A549 (cell line): ENCODE measurements around the gene UBE2E2. TPM values are rescaled to one million over a fixed set of nuclear protein-coding genes. Genes with fewer than 3 reads are reported as not detected.

Experiments
- ATAC-seq, 2 experiments: fragments of 200-7000 bp in 1 of 2; fragments of >200 bp in 1 of 2; cut with Nextera tagmentation in 1 of 2; cut with Tn5 transposase in 1 of 2; 3 replicates each; pipeline versions ENCODE4 v1.8.0 to v1.9.1; 2018 to 2020; ENCODE audit warnings: mild to moderate bottlenecking in 1 of 2, moderate library complexity in 1 of 2
- CTCF ChIA-PET: fragments of 300-600 bp; sonication (Branson Sonifier 250); formaldehyde crosslinking; extraction: SDS; loops from one replicate; lab custom pipeline; 2021; ENCODE audit warnings: antibody characterized with exemption, inconsistent platforms; lab: Yijun Ruan, JAX
- POLR2A ChIA-PET: fragments of 350-600 bp; formaldehyde crosslinking; extraction: SDS; loops from one replicate; lab custom pipeline; 2021; ENCODE audit warnings: antibody characterized with exemption, inconsistent platforms; lab: Yijun Ruan, JAX
- DNase-seq, 2 experiments: peaks; one replicate each; pipeline versions ENCODE4 v3.0.0 to v3.0.0-alpha.2; 2011 to 2016; ENCODE audit warnings: low read depth in 1 of 2, low spot score in 1 of 2
- FAIRE-seq: peaks from 2 replicates; lab custom pipeline; 2011; peaks lifted over from hg19 to GRCh38; lab: Jason Lieb, UNC
- H3K27ac ChIP-seq, 2 experiments: fragments of >200 bp; sonication (Bioruptor Twin); formaldehyde crosslinking; 3 replicates each; pipeline ENCODE4 v1.5.1; 2016 to 2017
- H3K4me1 ChIP-seq: fragments of >200 bp; sonication (Bioruptor Twin); formaldehyde crosslinking; 3 replicates; pipeline ENCODE4 v1.6.1; 2016
- H3K4me2 ChIP-seq: fragments of >200 bp; sonication (Bioruptor Twin); formaldehyde crosslinking; 3 replicates; pipeline ENCODE4 v1.6.1; 2016
- H3K4me3 ChIP-seq: fragments of >200 bp; sonication (Bioruptor Twin); formaldehyde crosslinking; 3 replicates; pipeline ENCODE4 v1.5.1; 2016
- H3K9me3 ChIP-seq: fragments of >200 bp; sonication (Bioruptor Twin); formaldehyde crosslinking; 3 replicates; pipeline ENCODE4 v1.6.1; 2016
- BCL3 ChIP-seq: fragments of >200 bp; sonication (Bioruptor Twin); formaldehyde crosslinking; IDR thresholded peaks from 3 replicates; pipeline ENCODE4 v1.6.1; 2016
- CBX2 ChIP-seq: fragments of 200-600 bp; sonication (generic); IDR thresholded peaks from 2 replicates; pipeline ENCODE4 v1.6.1; 2016; ENCODE audit warnings: low read depth, mild to moderate bottlenecking, borderline replicate concordance
- CHD2 ChIP-seq: fragments of 150-350 bp; IDR thresholded peaks from 2 replicates; pipeline ENCODE4 v1.6.1; 2014; ENCODE audit warnings: low read length; ENCODE audit not compliant: partially characterized antibody
- FOSL2 ChIP-seq, 2 experiments: fragments of 450-650 bp in 1 of 2; fragments of >200 bp in 1 of 2; sonication (Bioruptor Twin) in 1 of 2; formaldehyde crosslinking; IDR thresholded peaks; 2 replicates each; pipeline versions ENCODE4 v1.5.0 to v1.6.1; 2016 to 2020; ENCODE audit warnings: mild to moderate bottlenecking in 1 of 2, moderate library complexity in 1 of 2
- HDAC2 ChIP-seq: fragments of 200-600 bp; sonication (generic); IDR thresholded peaks from 2 replicates; pipeline ENCODE4 v1.6.1; 2016
- JUNB ChIP-seq: fragments of >200 bp; sonication (Bioruptor Twin); formaldehyde crosslinking; IDR thresholded peaks from 2 replicates; pipeline ENCODE4 v1.6.1; 2016
- NFE2L2 ChIP-seq: fragments of 150-350 bp; conservative IDR thresholded peaks from 2 replicates; pipeline ENCODE4 v1.6.1; 2014; ENCODE audit warnings: low read length
- NPAS2 ChIP-seq: fragments of 250-450 bp; sonication (Bioruptor Pico); IDR thresholded peaks from 2 replicates; pipeline ENCODE4 v1.8.0; 2022; ENCODE audit warnings: mild to moderate bottlenecking, moderate library complexity, borderline replicate concordance
- RAD21 ChIP-seq, 2 experiments: fragments of >200 bp in 1 of 2; sonication (Bioruptor Twin) in 1 of 2; formaldehyde crosslinking in 1 of 2; IDR thresholded peaks in 1 of 2; conservative IDR thresholded peaks in 1 of 2; 2 replicates in 1 of 2; 3 replicates in 1 of 2; pipeline ENCODE4 v1.6.1; 2012 to 2018; ENCODE audit warnings: inconsistent platforms in 1 of 2
- RARB ChIP-seq: fragments of 250-450 bp; sonication (Bioruptor Pico); IDR thresholded peaks from 2 replicates; pipeline ENCODE4 v1.8.0; 2021; ENCODE audit warnings: mild to moderate bottlenecking, moderate library complexity
- RCOR1 ChIP-seq: fragments of 150-350 bp; IDR thresholded peaks from 2 replicates; pipeline ENCODE4 v1.6.1; 2014; ENCODE audit warnings: antibody characterized with exemption, low read length, low read depth
- RFX5 ChIP-seq: fragments of 450-650 bp; IDR thresholded peaks from 2 replicates; pipeline ENCODE4 v1.7.1; 2014; ENCODE audit warnings: antibody characterized with exemption, mild to moderate bottlenecking, moderate library complexity
- RNF2 ChIP-seq: fragments of 200-600 bp; sonication (generic); IDR thresholded peaks from 2 replicates; pipeline ENCODE4 v1.6.1; 2016; ENCODE audit warnings: low read depth, mild to moderate bottlenecking, antibody characterized with exemption, moderate library complexity, borderline replicate concordance
- SREBF2 ChIP-seq: fragments of 450-650 bp; IDR thresholded peaks from 2 replicates; pipeline ENCODE4 v1.6.1; 2014; ENCODE audit warnings: mild to moderate bottlenecking, moderate library complexity
- ZFP36 ChIP-seq: fragments of 450-650 bp; IDR thresholded peaks from 2 replicates; pipeline ENCODE4 v1.6.1; 2014; ENCODE audit warnings: borderline replicate concordance; ENCODE audit not compliant: partially characterized antibody
- ZSCAN20 ChIP-seq: fragments of 250-450 bp; sonication (Bioruptor Pico); IDR thresholded peaks from 2 replicates; pipeline ENCODE4 v1.8.0; 2022; ENCODE audit warnings: mild to moderate bottlenecking, moderate library complexity
- WGBS: methylation state at CpG from one replicate; pipeline ENCODE4 v1.1.6; 2017; ENCODE audit errors: missing lambda C conversion rate; 5-methylcytosine and 5-hydroxymethylcytosine counted together
- polyA plus RNA-seq, 4 experiments: library from polyadenylated mRNA; depleted of rRNA in 3 of 4; stranded (reverse); fragments of >200 nt; fragmentation: RNase III in 1 of 4; extraction: RNeasy Plus Mini Kit Qiagen cat#74134 plus additional on column Dnase treatment in 1 of 4; gene quantifications; 2 replicates in 3 of 4; 3 replicates in 1 of 4; pipeline ENCODE4 v1.2.3, GENCODE V29; 2011 to 2017
- TF ChIP-seq, protein P1 (sequence below): fragments of >200 bp; sonication (Bioruptor Twin); formaldehyde crosslinking; IDR thresholded peaks from 3 replicates; pipeline ENCODE4 v1.5.1; 2016

UBE2E2 gene
- polyA plus RNA-seq, 2 of the 4 experiments (the other 2 are of a cell fraction): 28.3 to 56.1 TPM

DNA sequence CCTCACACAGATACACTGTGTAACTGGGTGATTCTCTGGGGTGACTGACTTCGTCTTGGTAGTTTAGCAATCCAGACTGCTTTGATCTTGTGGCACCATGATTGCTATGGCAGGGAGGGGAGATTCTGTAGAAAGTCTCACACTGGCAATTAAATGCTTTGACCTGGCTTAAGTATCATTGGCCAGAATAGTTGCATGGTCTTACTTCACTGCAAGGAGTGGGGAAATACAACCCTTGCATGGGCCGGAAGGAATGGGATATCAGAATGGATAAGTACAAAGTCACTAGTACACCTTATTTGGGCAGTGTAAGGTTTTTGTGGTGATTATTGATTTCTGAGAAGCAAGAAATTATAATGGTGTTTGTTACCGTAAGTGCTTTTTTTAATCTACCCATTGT is 153.8 kb downstream of the UBE2E2 start:
- Histone ChIP-seq H3K27ac (no peak overlapping the region), H3K4me2 (no peak overlapping the region), H3K4me1 (no peaks in the 10 kb centered on the region), H3K9me3 (no peaks in the 10 kb centered on the region), H3K4me3 (no peak overlapping the region)
- DNase-seq (no peak), FAIRE-seq (no peak), ATAC-seq (no peak)
- POLR2A ChIA-PET: no interaction called here
- CTCF ChIA-PET: interaction anchor here (1.3 kb wide), 1 partner anchor 16 kb away, joined by 3 read pairs; no protein-coding TSS in a partner anchor
- WGBS: 91% methylated on average over 3 of the region's 3 CpGs
- TF ChIP-seq ZFP36: no peak

GRCh38 chr3:23359116-23359515 is 156.0 kb downstream of the UBE2E2 start:
- Histone ChIP-seq H3K27ac (no peak overlapping the region), H3K9me3 (no peaks in the 10 kb centered on the region), H3K4me2 (no peak overlapping the region), H3K4me3 (no peak overlapping the region), H3K4me1 (no peaks in the 10 kb centered on the region)
- ChIA-PET POLR2A (no interaction called here), CTCF (no interaction called here)
- no peak for FAIRE-seq
- no peak for TF ChIP-seq CHD2
- TF ChIP-seq NFE2L2: no peak
- TF ChIP-seq RFX5: no peak
- ATAC-seq: no peak
- no peak for DNase-seq

GRCh38 chr3:23365066-23365465 is 161.9 kb downstream of the UBE2E2 start:
- no peaks in the 10 kb centered on the region for H3K4me1 ChIP-seq
- TF ChIP-seq RAD21 (conservative IDR thresholded peaks at IDR 0.05 in 1 of 2, IDR thresholded peaks at IDR 0.05 in 1 of 2) (no peak), NFE2L2 (no peak), FOSL2 (IDR thresholded peaks at IDR 0.05) (no peak), FOSL2 (CRISPR knock-in tag; IDR thresholded peaks at IDR 0.05) (no peak), NPAS2 (CRISPR knock-in tag) (no peak), JUNB (no peak), SREBF2 (no peak), ZSCAN20 (CRISPR knock-in tag) (no peak), CBX2 (no peak)
- TF ChIP-seq, protein P1, sequence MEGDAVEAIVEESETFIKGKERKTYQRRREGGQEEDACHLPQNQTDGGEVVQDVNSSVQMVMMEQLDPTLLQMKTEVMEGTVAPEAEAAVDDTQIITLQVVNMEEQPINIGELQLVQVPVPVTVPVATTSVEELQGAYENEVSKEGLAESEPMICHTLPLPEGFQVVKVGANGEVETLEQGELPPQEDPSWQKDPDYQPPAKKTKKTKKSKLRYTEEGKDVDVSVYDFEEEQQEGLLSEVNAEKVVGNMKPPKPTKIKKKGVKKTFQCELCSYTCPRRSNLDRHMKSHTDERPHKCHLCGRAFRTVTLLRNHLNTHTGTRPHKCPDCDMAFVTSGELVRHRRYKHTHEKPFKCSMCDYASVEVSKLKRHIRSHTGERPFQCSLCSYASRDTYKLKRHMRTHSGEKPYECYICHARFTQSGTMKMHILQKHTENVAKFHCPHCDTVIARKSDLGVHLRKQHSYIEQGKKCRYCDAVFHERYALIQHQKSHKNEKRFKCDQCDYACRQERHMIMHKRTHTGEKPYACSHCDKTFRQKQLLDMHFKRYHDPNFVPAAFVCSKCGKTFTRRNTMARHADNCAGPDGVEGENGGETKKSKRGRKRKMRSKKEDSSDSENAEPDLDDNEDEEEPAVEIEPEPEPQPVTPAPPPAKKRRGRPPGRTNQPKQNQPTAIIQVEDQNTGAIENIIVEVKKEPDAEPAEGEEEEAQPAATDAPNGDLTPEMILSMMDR: no peak
- WGBS: 77% methylated on average over 2 of the region's 2 CpGs
- ATAC-seq (no peak), FAIRE-seq (no peak), DNase-seq (no peak)
- POLR2A ChIA-PET: no interaction called here
- no peaks in the 10 kb centered on the region for H3K9me3 ChIP-seq
- CTCF ChIA-PET: no interaction called here
- no peak overlapping the region for H3K4me3 ChIP-seq
- no peak overlapping the region for H3K4me2 ChIP-seq
- no peak overlapping the region for H3K27ac ChIP-seq

DNA sequence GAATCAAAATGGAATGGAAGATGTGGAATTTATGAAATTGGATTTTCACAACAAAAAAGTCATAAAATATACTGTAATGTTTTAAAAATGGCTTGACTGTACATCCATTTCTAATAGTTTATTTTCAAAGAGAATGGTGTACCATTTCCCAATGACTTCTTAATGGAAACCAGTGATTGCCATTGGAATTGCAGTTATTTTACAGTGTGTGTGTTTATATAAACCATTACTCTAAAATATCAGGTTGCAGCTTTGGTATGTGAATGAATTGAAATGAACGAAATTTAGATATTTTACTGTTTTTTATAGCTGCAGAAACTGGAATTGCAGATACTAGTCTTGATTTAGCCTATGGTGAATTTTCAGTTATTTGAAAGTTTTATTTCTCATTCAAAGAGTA is 165.6 kb downstream of the UBE2E2 start:
- Histone ChIP-seq H3K4me2 (no peak overlapping the region), H3K4me1 (no peaks in the 10 kb centered on the region), H3K9me3 (no peaks in the 10 kb centered on the region)
- POLR2A ChIA-PET: no interaction called here
- TF ChIP-seq BCL3: no peak
- no peak for TF ChIP-seq CBX2
- TF ChIP-seq RARB: no peak
- TF ChIP-seq RNF2: no peak
- TF ChIP-seq RCOR1: no peak
- no peak for TF ChIP-seq HDAC2
- TF ChIP-seq, all 56 proteins: peak for 0
- FAIRE-seq (no peak), DNase-seq (no peak), ATAC-seq (no peak)
- Histone ChIP-seq H3K27ac (no peak overlapping the region), H3K4me3 (no peak overlapping the region)
- 83% methylated on average over 1 of the region's 1 CpG for WGBS
- CTCF ChIA-PET: no interaction called here
